Adrenal gland (tissue), 5 donors: Measurements from ENCODE around the gene LENG9.

ENCODE experiments used
- POLR2A ChIP-seq, 2 donors: fragments of 450-650 bp; IDR thresholded peaks; one replicate each; pipeline ENCODE4 v1.6.1; 2017; ENCODE audit warnings: antibody characterized with exemption in 2 of 2, mild to moderate bottlenecking in 2 of 2, moderate library complexity in 1 of 2
- TF ChIP-seq, protein P1 (sequence below), 6 experiments: fragments of 450-650 bp in 4 of 6; fragments of 200-600 bp in 2 of 6; sonication (generic) in 1 of 6; IDR thresholded peaks; 1 replicate in 5 of 6; 2 replicates in 1 of 6; pipeline versions ENCODE4 v1.5.1 to v1.8.0; 2016 to 2021; ENCODE audit warnings: antibody characterized with exemption in 6 of 6, mild to moderate bottlenecking in 2 of 6, moderate library complexity in 1 of 6
- donor health status: DM: no; HTN: no; CAD: no.

DNA sequence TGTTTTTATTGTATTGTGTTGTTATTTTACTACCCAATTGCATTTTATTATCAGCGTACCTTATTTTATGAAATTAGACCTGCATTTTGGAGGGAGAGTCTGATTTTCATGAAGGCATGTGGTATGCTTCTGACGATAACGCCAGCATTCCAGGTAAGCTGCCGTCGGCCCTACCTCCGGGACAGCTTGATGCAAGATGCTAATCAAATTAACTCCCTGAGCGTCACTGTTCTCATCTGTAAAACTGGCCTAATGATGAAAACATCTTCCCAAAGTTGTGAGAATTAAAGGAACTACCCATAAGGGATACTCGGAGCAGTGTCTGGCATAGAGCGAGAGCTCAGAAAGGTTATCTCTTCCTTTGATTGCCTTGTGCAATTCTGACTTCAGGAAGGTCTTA, 26.2 kb upstream of the LENG9 start:
- TF ChIP-seq, protein P1, sequence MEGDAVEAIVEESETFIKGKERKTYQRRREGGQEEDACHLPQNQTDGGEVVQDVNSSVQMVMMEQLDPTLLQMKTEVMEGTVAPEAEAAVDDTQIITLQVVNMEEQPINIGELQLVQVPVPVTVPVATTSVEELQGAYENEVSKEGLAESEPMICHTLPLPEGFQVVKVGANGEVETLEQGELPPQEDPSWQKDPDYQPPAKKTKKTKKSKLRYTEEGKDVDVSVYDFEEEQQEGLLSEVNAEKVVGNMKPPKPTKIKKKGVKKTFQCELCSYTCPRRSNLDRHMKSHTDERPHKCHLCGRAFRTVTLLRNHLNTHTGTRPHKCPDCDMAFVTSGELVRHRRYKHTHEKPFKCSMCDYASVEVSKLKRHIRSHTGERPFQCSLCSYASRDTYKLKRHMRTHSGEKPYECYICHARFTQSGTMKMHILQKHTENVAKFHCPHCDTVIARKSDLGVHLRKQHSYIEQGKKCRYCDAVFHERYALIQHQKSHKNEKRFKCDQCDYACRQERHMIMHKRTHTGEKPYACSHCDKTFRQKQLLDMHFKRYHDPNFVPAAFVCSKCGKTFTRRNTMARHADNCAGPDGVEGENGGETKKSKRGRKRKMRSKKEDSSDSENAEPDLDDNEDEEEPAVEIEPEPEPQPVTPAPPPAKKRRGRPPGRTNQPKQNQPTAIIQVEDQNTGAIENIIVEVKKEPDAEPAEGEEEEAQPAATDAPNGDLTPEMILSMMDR (IDR thresholded peaks at IDR 0.05) = no peak
- no peak for TF ChIP-seq POLR2A (IDR thresholded peaks at IDR 0.05)
